Endothelial cell of umbilical vein (primary cell): ENCODE data around the gene ALDH2.

Experiments used
- POLR2A ChIP-seq: IDR thresholded peaks from 2 replicates; pipeline ENCODE4 v1.6.1; 2012; ENCODE audit warnings: low read depth, mild to moderate bottlenecking, control low read depth, low read length
- TF ChIP-seq, protein P1 (sequence below), 2 donors: IDR thresholded peaks; 1 replicate in 1 of 2; 2 replicates in 1 of 2; pipeline ENCODE4 v1.5.1; 2011; ENCODE audit warnings: low read length in 2 of 2, mild to moderate bottlenecking in 2 of 2, moderate library complexity in 2 of 2, control low read depth in 1 of 2, inconsistent platforms in 1 of 2, low read depth in 1 of 2; ENCODE audit not compliant: insufficient read depth in 1 of 2; ENCODE audit errors: extremely low read depth in 1 of 2

DNA sequence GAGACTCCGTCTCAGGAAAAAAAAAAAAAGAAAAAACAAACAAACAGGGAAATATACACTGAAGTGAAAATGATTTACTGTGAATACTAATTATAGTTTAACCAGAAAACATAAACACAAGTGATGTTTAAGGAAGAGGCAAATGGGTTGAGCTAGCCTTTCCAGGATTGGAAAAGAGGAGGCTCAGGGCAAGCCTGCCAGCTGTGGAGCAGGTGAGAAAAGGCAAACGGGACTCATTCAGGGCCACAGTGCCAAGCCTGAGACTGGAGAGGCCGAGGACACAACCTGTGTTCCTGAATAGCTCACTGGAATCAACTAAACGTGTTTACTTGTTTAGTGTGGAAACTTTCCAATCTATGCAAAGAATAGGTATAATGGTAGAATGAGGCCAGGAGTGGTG lies 39.6 kb downstream of the ALDH2 start:
- no peak for TF ChIP-seq POLR2A
- TF ChIP-seq, protein P1, sequence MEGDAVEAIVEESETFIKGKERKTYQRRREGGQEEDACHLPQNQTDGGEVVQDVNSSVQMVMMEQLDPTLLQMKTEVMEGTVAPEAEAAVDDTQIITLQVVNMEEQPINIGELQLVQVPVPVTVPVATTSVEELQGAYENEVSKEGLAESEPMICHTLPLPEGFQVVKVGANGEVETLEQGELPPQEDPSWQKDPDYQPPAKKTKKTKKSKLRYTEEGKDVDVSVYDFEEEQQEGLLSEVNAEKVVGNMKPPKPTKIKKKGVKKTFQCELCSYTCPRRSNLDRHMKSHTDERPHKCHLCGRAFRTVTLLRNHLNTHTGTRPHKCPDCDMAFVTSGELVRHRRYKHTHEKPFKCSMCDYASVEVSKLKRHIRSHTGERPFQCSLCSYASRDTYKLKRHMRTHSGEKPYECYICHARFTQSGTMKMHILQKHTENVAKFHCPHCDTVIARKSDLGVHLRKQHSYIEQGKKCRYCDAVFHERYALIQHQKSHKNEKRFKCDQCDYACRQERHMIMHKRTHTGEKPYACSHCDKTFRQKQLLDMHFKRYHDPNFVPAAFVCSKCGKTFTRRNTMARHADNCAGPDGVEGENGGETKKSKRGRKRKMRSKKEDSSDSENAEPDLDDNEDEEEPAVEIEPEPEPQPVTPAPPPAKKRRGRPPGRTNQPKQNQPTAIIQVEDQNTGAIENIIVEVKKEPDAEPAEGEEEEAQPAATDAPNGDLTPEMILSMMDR (IDR thresholded peaks at IDR 0.05; ENCODE audit: extremely low read depth in 1 of 2, insufficient read depth in 1 of 2, low read depth in 1 of 2, low read length in 2 of 2), result no peak
